GM21786 (cell line): ENCODE results near the gene BIRC6.

Experiments
- ATAC-seq: cut with Tn5 transposase; IDR thresholded peaks from one replicate; pipeline ENCODE4 v1.9.1; 2021; ENCODE audit not compliant: unreplicated experiment

Gene BIRC6

GRCh38 chr2:32372519-32373182 lies 15.8 kb downstream of the BIRC6 start:
- ATAC-seq, result no peak

- no peak for ATAC-seq
These were observed 18.5 kb downstream of the BIRC6 start for GRCh38 chr2:32375228-32375892.

- no peak for ATAC-seq
These were observed 19.9 kb downstream of the BIRC6 start for GRCh38 chr2:32376756-32377155.

GRCh38 chr2:32377928-32378327 lies 21.1 kb downstream of the BIRC6 start:
- ATAC-seq, result no peak

DNA sequence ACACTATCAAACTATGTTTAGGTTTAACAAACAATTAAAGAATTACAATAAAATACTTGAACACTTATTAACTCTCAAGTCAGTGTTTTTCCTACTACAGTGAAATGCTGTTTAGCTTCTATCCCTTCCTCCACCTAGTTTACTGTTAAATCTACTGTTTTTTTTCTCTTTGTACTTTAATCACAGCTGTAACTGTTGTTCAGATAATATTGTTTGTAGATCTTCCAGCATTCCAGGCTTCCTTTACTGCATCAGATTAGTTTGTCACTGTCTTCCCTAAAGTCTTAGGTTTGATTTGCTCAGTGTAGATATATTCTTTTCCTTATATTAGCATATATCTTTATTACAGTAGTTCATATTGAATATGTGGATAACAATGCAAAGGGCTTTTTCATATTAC lies 22.5 kb downstream of the BIRC6 start:
- ATAC-seq, result no peak

DNA sequence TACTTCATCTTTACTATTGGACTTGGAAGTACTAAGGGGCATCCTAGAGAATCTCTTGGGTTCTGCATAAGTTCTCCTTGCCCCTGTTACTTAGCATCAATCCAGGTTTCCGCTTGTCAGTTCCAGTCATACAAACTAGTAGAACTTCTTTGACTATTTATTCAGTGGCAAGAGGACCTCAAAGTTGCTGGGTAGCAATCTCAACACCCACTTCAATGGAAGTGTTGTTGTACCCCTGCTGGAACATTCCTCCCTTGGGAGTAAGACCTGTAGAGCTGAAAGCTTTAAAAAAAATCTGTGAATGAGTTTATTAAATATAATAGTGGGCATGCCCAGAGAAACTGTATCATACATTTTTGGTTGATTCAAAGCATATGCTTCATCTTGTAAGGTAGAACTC lies 27.0 kb downstream of the BIRC6 start:
- no peak for ATAC-seq

- no peak for ATAC-seq
These were observed 27.7 kb downstream of the BIRC6 start for GRCh38 chr2:32384529-32384928.

DNA sequence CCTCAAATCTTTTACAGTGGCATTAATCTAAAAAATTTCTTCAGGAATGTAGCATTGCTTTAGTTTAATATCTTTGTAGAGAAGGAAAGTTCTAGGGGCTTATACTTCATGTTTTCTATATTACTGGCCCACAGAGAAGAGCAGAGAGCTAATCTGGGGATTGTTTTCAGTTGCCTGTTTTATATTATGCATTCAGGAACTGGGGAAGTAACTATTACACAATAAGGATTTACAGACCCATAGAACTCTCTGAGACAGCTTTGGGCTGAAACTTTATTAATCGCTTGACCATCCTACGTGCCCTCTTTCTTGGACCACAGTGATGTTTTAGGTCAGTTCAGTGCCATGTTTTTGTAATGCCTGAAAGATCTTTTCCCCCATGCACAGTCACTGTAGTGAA lies 29.9 kb downstream of the BIRC6 start:
- no peak for ATAC-seq

- ATAC-seq, result no peak
These were observed 42.4 kb downstream of the BIRC6 start for GRCh38 chr2:32399221-32399620.

GRCh38 chr2:32402091-32402490 lies 45.3 kb downstream of the BIRC6 start:
- ATAC-seq, result no peak

GRCh38 chr2:32403782-32404181 lies 47.0 kb downstream of the BIRC6 start:
- ATAC-seq, result no peak

GRCh38 chr2:32404691-32405090 lies 47.9 kb downstream of the BIRC6 start:
- no peak for ATAC-seq

- ATAC-seq, result no peak
These were observed 59.7 kb downstream of the BIRC6 start for GRCh38 chr2:32416519-32416918.

- no peak for ATAC-seq
These were observed 60.8 kb downstream of the BIRC6 start for GRCh38 chr2:32417659-32418058.

DNA sequence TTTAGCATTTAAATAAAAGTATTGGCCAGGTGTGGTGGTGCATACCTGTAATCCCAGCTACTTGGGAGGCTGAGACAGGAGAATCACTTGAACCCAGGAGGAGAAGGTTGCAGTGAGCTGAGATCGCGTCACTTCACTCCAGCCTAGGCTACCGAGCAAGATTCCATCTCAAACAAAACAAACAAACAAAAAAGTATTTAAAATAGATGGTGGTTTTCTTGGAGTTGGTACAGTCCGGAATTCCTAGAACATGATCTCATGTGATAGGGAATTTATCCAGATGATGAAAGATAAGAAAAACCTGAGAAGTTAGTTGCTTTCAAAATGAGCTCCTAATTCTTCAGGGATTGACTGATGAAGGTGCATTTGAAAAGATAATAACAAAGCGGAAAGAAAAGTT lies 62.0 kb downstream of the BIRC6 start:
- ATAC-seq, result no peak

DNA sequence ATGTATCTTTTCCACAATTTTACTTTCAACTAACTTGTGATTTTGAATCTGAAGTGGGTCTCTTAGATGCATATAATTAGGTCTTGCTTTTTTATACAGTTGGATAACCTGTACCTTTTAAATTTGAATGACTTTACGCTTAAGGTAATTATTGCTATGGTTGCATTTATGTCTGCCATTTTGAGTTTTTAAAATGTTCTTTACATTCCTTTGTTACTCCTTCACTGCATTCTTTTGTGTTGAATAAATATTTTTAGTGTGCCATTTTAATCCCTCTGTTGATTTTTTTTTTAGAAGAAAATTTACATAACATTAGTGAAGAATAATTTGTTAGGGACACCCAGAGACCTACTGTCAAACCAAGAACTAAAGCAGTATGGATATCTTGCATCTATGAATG lies 65.3 kb downstream of the BIRC6 start:
- no peak for ATAC-seq

DNA sequence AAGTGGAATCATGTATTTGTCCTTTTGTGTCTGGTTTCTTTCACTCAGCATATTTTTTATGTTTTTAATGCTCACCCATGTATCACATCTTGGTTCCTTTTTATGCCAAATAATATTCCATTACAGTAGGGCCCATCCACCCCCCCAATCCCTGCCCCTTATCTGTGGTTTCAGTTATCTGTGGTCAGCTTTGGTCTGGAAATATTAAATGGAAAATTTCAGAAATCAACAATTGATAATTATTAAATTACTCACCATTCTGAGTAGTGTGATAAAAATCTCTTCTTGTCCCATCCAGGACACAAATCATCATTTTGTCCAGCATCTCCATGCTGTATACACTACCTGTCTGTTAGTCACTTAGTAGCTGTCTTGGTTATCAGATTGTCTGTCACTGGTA lies 66.7 kb downstream of the BIRC6 start:
- ATAC-seq, result no peak

DNA sequence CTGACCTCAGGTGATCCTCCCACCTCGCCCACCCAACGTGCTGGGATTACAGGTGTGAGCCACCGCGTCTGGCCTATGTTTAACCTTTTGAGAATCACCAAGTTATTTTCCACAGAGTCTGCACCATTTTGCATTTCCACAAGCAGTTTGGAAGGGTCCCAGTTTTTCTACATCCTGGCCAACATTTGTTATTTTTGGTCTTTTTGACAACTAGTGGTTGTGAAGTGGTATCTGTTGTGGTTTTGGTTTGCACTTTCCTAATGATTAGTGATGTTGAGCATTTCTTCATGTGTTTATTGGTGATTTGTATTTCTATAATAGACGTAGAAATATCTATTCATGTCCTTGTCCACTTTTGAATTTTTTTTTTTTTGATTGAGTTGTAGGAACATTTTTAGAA lies 67.9 kb downstream of the BIRC6 start:
- no peak for ATAC-seq

GRCh38 chr2:32425719-32426141 lies 68.9 kb downstream of the BIRC6 start:
- ATAC-seq, result no peak

- no peak for ATAC-seq
These were observed 71.1 kb downstream of the BIRC6 start for GRCh38 chr2:32427672-32428610.

GRCh38 chr2:32430804-32431203 lies 74.0 kb downstream of the BIRC6 start:
- ATAC-seq, result no peak

- no peak for ATAC-seq
These were observed 79.3 kb downstream of the BIRC6 start for GRCh38 chr2:32436150-32436549.
